ENCODE results near the gene WDR43. TPM values are rescaled to one million over a fixed set of nuclear protein-coding genes. Genes with fewer than 3 reads are reported as not detected.

WDR43 gene
- polyA plus RNA-seq, 1 of the 3 experiments (the other 2 are of a cell fraction), result 35.1 TPM

GRCh38 chr2:28979041-28979440, 84.6 kb downstream of the WDR43 start:
- H3K27me3 ChIP-seq (ENCODE audit: insufficient read depth), result no peaks in the 10 kb centered on the region
- H3K36me3 ChIP-seq (replicated peaks in 1 of 2; ENCODE audit: control insufficient read depth in 1 of 2, insufficient read depth in 2 of 2, low read length in 1 of 2), result no peaks in the 10 kb centered on the region
- peaks cover 0 to 15% of the 10 kb centered on the region in 2 experiments; a peak in 1 of 4 replicates for H3K4me1 ChIP-seq (ENCODE audit: control insufficient read depth in 1 of 2, insufficient read depth in 2 of 2, low read depth in 1 of 2, low read length in 1 of 2)
- no peak overlapping the region for H3K4me3 ChIP-seq (ENCODE audit: low read depth in 2 of 2, low read length in 1 of 2)
- no peak for TF ChIP-seq ZBTB33 (IDR thresholded peaks at IDR 0.05; ENCODE audit: borderline replicate concordance, low read depth)
- TF ChIP-seq RAD21 (IDR thresholded peaks at IDR 0.05; ENCODE audit: low read length), result no peak
- TF ChIP-seq TAF1 (IDR thresholded peaks at IDR 0.05; ENCODE audit: borderline replicate concordance, low read depth, low read length), result no peak
- H3F3A ChIP-seq (replicated peaks; ENCODE audit: insufficient read depth), result no peaks in the 10 kb centered on the region
- no peaks in the 10 kb centered on the region for H3K79me2 ChIP-seq (ENCODE audit: insufficient read depth)
- no peak overlapping the region for H3K9ac ChIP-seq
- no peaks in the 10 kb centered on the region for H4K20me1 ChIP-seq (ENCODE audit: insufficient read depth)
- POLR2A ChIA-PET, result no interaction called here
- H3K4me2 ChIP-seq, result no peak overlapping the region
- 54% methylated on average over 6 of the region's 7 CpGs for WGBS (ENCODE audit: low lambda C conversion rate)
- DNase-seq, result peak; percentile 45
- H3K9me3 ChIP-seq, result no peaks in the 10 kb centered on the region
- H2AFZ ChIP-seq (ENCODE audit: low read depth), result no peak overlapping the region
- no peaks in the 10 kb centered on the region for H3K9me2 ChIP-seq
- CTCF ChIA-PET, result interaction anchor here (0.8 to 2.7 kb wide), 4 partner anchors 8 to 217 kb away, joined by 3 to 6 read pairs (median 4); no protein-coding TSS in a partner anchor
- H3K27ac ChIP-seq (ENCODE audit: low read depth in 2 of 2, low read length in 1 of 2), result no peak overlapping the region

GRCh38 chr2:28979576-28980366, 85.3 kb downstream of the WDR43 start:
- POLR2A ChIA-PET, result no interaction called here

GRCh38 chr2:28980368-28981015, 86.0 kb downstream of the WDR43 start:
- peaks cover 0 to 15% of the 10 kb centered on the region in 2 experiments; a peak in 1 of 4 replicates for H3K4me1 ChIP-seq (ENCODE audit: control insufficient read depth in 1 of 2, insufficient read depth in 2 of 2, low read depth in 1 of 2, low read length in 1 of 2)
- ChIA-PET POLR2A (interaction anchor here (0.6 to 0.8 kb wide), 2 partner anchors 15 to 414 kb away, joined by 3 to 5 read pairs; no protein-coding TSS in a partner anchor), CTCF (interaction anchor here (1.1 to 2.7 kb wide), 4 partner anchors 8 to 21 kb away, joined by 3 to 6 read pairs (median 4); no protein-coding TSS in a partner anchor)
- H2AFZ ChIP-seq (ENCODE audit: low read depth), result no peak overlapping the region
- 50% methylated on average over 3 of the region's 3 CpGs for WGBS (ENCODE audit: low lambda C conversion rate)
- no peak overlapping the region for H3K27ac ChIP-seq (ENCODE audit: low read depth in 2 of 2, low read length in 1 of 2)
- H3K79me2 ChIP-seq (ENCODE audit: insufficient read depth), result no peaks in the 10 kb centered on the region
- no peaks in the 10 kb centered on the region for H3K27me3 ChIP-seq (ENCODE audit: insufficient read depth)
- no peaks in the 10 kb centered on the region for H3K9me3 ChIP-seq
- no peaks in the 10 kb centered on the region for H3K36me3 ChIP-seq (replicated peaks in 1 of 2; ENCODE audit: control insufficient read depth in 1 of 2, insufficient read depth in 2 of 2, low read length in 1 of 2)
- H3K9me2 ChIP-seq, result no peaks in the 10 kb centered on the region
- no peak overlapping the region for H3K4me3 ChIP-seq (ENCODE audit: low read depth in 2 of 2, low read length in 1 of 2)
- H3F3A ChIP-seq (replicated peaks; ENCODE audit: insufficient read depth), result no peaks in the 10 kb centered on the region
- H3K9ac ChIP-seq, result no peak overlapping the region
- no peaks in the 10 kb centered on the region for H4K20me1 ChIP-seq (ENCODE audit: insufficient read depth)
- TF ChIP-seq RCOR1 (IDR thresholded peaks at IDR 0.05; ENCODE audit: low read length) (no peak), JUND (IDR thresholded peaks at IDR 0.05) (no peak), FOXJ3 (CRISPR knock-in tag; IDR thresholded peaks at IDR 0.05) (no peak), NRF1 (IDR thresholded peaks at IDR 0.05; ENCODE audit: low read depth, low read length) (no peak), FOXM1 (IDR thresholded peaks at IDR 0.05; ENCODE audit: low read depth) (no peak), REST (IDR thresholded peaks at IDR 0.05; ENCODE audit: low read depth, low read length) (no peak)
- no peak overlapping the region for H3K4me2 ChIP-seq
- no peak for DNase-seq

More at GRCh38 chr2:28979576-28980366, 85.3 kb downstream of the WDR43 start:
- Histone ChIP-seq H3K79me2 (ENCODE audit: insufficient read depth) (no peaks in the 10 kb centered on the region), H3K9ac (no peak overlapping the region), H3K27me3 (ENCODE audit: insufficient read depth) (no peaks in the 10 kb centered on the region), H3K9me3 (no peaks in the 10 kb centered on the region), H3K9me2 (no peaks in the 10 kb centered on the region), H3F3A (replicated peaks; ENCODE audit: insufficient read depth) (no peaks in the 10 kb centered on the region), H2AFZ (ENCODE audit: low read depth) (no peak overlapping the region), H3K36me3 (replicated peaks in 1 of 2; ENCODE audit: control insufficient read depth in 1 of 2, insufficient read depth in 2 of 2, low read length in 1 of 2) (no peaks in the 10 kb centered on the region), H3K27ac (ENCODE audit: low read depth in 2 of 2, low read length in 1 of 2) (no peak overlapping the region), H3K4me3 (ENCODE audit: low read depth in 2 of 2, low read length in 1 of 2) (no peak overlapping the region), H3K4me1 (ENCODE audit: control insufficient read depth in 1 of 2, insufficient read depth in 2 of 2, low read depth in 1 of 2, low read length in 1 of 2) (peaks cover 0 to 15% of the 10 kb centered on the region in 2 experiments; a peak in 1 of 4 replicates), H3K4me2 (no peak overlapping the region), H4K20me1 (ENCODE audit: insufficient read depth) (no peaks in the 10 kb centered on the region)
- 68% methylated on average over 13 of the region's 13 CpGs for WGBS (ENCODE audit: low lambda C conversion rate)
- DNase-seq, result peak; percentile 29
- CTCF ChIA-PET, result interaction anchor here (0.8 to 2.7 kb wide), 6 partner anchors 8 to 21 kb away, joined by 3 to 6 read pairs (median 4); no protein-coding TSS in a partner anchor
- TF ChIP-seq YY1 (IDR thresholded peaks at IDR 0.05; ENCODE audit: low read depth) (no peak), GATA2 (CRISPR knock-in tag; IDR thresholded peaks at IDR 0.05) (no peak), SIN3A (IDR thresholded peaks at IDR 0.05; ENCODE audit: borderline replicate concordance, low read depth, low read length) (no peak)
